ENCODE measurements around the gene MAPKAP1. TPM values are rescaled to one million over a fixed set of nuclear protein-coding genes. Genes with fewer than 3 reads are reported as not detected.

MAPKAP1 gene
- total RNA-seq, 1 donor from 2014 or later = 76.9 TPM

GRCh38 chr9:125399666-125400065, 307.3 kb downstream of the MAPKAP1 start:
- Mint-ChIP-seq H3K4me1 (ENCODE audit: unreplicated experiment) (no peaks in the 10 kb centered on the region), H3K27ac (ENCODE audit: unreplicated experiment) (no peak overlapping the region), H3K9me3 (ENCODE audit: unreplicated experiment) (no peaks in the 10 kb centered on the region), H3K36me3 (ENCODE audit: unreplicated experiment) (no peaks in the 10 kb centered on the region), H3K4me3 (ENCODE audit: unreplicated experiment) (no peak overlapping the region), H3K27me3 (ENCODE audit: unreplicated experiment) (no peaks in the 10 kb centered on the region)
- TF ChIP-seq, protein P1, sequence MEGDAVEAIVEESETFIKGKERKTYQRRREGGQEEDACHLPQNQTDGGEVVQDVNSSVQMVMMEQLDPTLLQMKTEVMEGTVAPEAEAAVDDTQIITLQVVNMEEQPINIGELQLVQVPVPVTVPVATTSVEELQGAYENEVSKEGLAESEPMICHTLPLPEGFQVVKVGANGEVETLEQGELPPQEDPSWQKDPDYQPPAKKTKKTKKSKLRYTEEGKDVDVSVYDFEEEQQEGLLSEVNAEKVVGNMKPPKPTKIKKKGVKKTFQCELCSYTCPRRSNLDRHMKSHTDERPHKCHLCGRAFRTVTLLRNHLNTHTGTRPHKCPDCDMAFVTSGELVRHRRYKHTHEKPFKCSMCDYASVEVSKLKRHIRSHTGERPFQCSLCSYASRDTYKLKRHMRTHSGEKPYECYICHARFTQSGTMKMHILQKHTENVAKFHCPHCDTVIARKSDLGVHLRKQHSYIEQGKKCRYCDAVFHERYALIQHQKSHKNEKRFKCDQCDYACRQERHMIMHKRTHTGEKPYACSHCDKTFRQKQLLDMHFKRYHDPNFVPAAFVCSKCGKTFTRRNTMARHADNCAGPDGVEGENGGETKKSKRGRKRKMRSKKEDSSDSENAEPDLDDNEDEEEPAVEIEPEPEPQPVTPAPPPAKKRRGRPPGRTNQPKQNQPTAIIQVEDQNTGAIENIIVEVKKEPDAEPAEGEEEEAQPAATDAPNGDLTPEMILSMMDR (IDR thresholded peaks at IDR 0.05) = no peak
- no peak for DNase-seq (ENCODE audit: extremely low spot score, unreplicated experiment)

- no peaks in the 10 kb centered on the region for H3K9me3 Mint-ChIP-seq (ENCODE audit: unreplicated experiment)
- no peaks in the 10 kb centered on the region for H3K4me1 Mint-ChIP-seq (ENCODE audit: unreplicated experiment)
- no peak overlapping the region for H3K4me3 Mint-ChIP-seq (ENCODE audit: unreplicated experiment)
These were observed 307.8 kb downstream of the MAPKAP1 start for GRCh38 chr9:125399165-125399564.

DNA sequence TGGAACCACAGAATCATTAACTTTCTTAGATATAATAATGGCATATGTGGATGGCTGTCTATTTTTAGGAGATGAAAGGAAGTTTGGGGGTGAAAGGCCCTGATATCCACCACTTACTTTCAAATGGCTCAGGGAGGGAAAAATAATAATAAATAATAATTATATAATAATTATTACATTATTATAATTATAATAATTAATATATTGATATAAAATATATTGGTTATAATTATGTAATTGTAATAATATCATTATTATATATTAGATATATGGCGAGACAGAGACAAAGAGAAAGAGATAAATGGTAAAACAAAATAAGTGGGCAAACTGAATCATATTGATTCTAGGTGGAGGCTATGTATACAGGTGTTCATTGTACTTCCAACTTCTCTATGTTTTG, 308.8 kb downstream of the MAPKAP1 start:
- no peaks in the 10 kb centered on the region for H3K9me3 Mint-ChIP-seq (ENCODE audit: unreplicated experiment)
- no peaks in the 10 kb centered on the region for H3K27me3 Mint-ChIP-seq (ENCODE audit: unreplicated experiment)
- DNase-seq (ENCODE audit: extremely low spot score, unreplicated experiment) = no peak
- H3K27ac Mint-ChIP-seq (ENCODE audit: unreplicated experiment) = no peak overlapping the region
- TF ChIP-seq, protein P1 (IDR thresholded peaks at IDR 0.05) = no peak
- no peaks in the 10 kb centered on the region for H3K4me1 Mint-ChIP-seq (ENCODE audit: unreplicated experiment)
- H3K4me3 Mint-ChIP-seq (ENCODE audit: unreplicated experiment) = no peak overlapping the region
- no peaks in the 10 kb centered on the region for H3K36me3 Mint-ChIP-seq (ENCODE audit: unreplicated experiment)

More at GRCh38 chr9:125399165-125399564, 307.8 kb downstream of the MAPKAP1 start:
- no peaks in the 10 kb centered on the region for H3K27me3 Mint-ChIP-seq (ENCODE audit: unreplicated experiment)
- TF ChIP-seq, protein P1 (IDR thresholded peaks at IDR 0.05) = no peak
- no peaks in the 10 kb centered on the region for H3K36me3 Mint-ChIP-seq (ENCODE audit: unreplicated experiment)
- no peak for DNase-seq (ENCODE audit: extremely low spot score, unreplicated experiment)
- H3K27ac Mint-ChIP-seq (ENCODE audit: unreplicated experiment) = no peak overlapping the region

DNA sequence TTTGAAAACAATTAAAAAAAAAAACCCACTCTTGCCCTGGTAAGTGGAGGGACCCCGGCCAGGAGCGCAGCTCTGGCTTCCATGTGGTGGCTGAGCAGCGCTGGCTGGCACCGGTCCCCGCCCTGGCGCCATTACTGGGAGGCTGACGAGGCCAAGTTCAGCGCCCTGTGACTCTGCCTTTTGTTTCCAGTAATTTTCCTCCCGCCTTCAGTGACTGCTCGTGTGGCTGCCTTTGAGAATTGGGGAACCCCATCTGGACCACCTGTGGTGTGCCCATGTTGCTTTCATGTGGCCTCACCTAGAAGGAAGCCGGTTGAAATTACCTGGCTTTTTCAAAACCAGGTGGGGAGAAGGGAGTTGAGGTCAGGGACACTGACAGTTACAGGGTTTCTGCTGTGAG, 309.3 kb downstream of the MAPKAP1 start:
- TF ChIP-seq, protein P1 (IDR thresholded peaks at IDR 0.05) = no peak
- Mint-ChIP-seq H3K27me3 (ENCODE audit: unreplicated experiment) (no peaks in the 10 kb centered on the region), H3K36me3 (ENCODE audit: unreplicated experiment) (no peaks in the 10 kb centered on the region), H3K27ac (ENCODE audit: unreplicated experiment) (no peak overlapping the region), H3K4me3 (ENCODE audit: unreplicated experiment) (no peak overlapping the region), H3K4me1 (ENCODE audit: unreplicated experiment) (no peaks in the 10 kb centered on the region), H3K9me3 (ENCODE audit: unreplicated experiment) (no peaks in the 10 kb centered on the region)
- no peak for DNase-seq (ENCODE audit: extremely low spot score, unreplicated experiment)

GRCh38 chr9:125396799-125397198, 310.2 kb downstream of the MAPKAP1 start:
- TF ChIP-seq, protein P1 (IDR thresholded peaks at IDR 0.05) = no peak
- Mint-ChIP-seq H3K27ac (ENCODE audit: unreplicated experiment) (no peak overlapping the region), H3K27me3 (ENCODE audit: unreplicated experiment) (no peaks in the 10 kb centered on the region), H3K4me3 (ENCODE audit: unreplicated experiment) (no peak overlapping the region), H3K9me3 (ENCODE audit: unreplicated experiment) (no peaks in the 10 kb centered on the region), H3K36me3 (ENCODE audit: unreplicated experiment) (no peaks in the 10 kb centered on the region), H3K4me1 (ENCODE audit: unreplicated experiment) (no peaks in the 10 kb centered on the region)
- DNase-seq (ENCODE audit: extremely low spot score, unreplicated experiment) = no peak
